Esophagus squamous epithelium (tissue), 5 donors: ENCODE data around the gene HMGCLL1. TPM values are rescaled to one million over a fixed set of nuclear protein-coding genes. Genes with fewer than 3 reads are reported as not detected.

ENCODE experiments used
- DNase-seq: peaks from one replicate; lab custom pipeline; 2025; lab: John Stamatoyannopoulos, UW
- H3K27ac ChIP-seq, 4 donors: fragments of 200-600 bp; sonication (generic); one replicate each; pipeline ENCODE4 v1.5.1; 2016 to 2019; ENCODE audit warnings: mild to moderate bottlenecking in 1 of 4
- H3K27me3 ChIP-seq, 4 donors: fragments of 200-600 bp; sonication (generic); 1 replicate in 3 of 4; 2 replicates in 1 of 4; pipeline versions ENCODE4 v1.5.1 to v1.6.0; 2017 to 2021; ENCODE audit warnings: antibody characterized with exemption in 1 of 4
- H3K36me3 ChIP-seq, 3 donors: fragments of 200-600 bp; sonication (generic); one replicate each; pipeline ENCODE4 v1.5.1; 2016 to 2019
- H3K4me1 ChIP-seq, 3 donors: fragments of 200-600 bp; sonication (generic); one replicate each; pipeline ENCODE4 v1.5.1; 2017 to 2019
- H3K4me3 ChIP-seq, 4 donors: fragments of 200-600 bp; sonication (generic); 1 replicate in 3 of 4; 2 replicates in 1 of 4; pipeline ENCODE4 v1.5.1; 2016 to 2019; ENCODE audit warnings: mild to moderate bottlenecking in 2 of 4, moderate library complexity in 1 of 4
- H3K9me3 ChIP-seq, 3 donors: fragments of 200-600 bp; sonication (generic); one replicate each; pipeline ENCODE4 v1.5.1; 2016 to 2019
- CTCF ChIP-seq, 6 experiments: fragments of 450-650 bp in 4 of 6; fragments of 200-600 bp in 2 of 6; sonication (generic) in 2 of 6; IDR thresholded peaks; one replicate each; pipeline ENCODE4 v1.5.1; 2016 to 2019; ENCODE audit warnings: antibody characterized with exemption in 6 of 6, mild to moderate bottlenecking in 4 of 6, moderate library complexity in 4 of 6
- POLR2A ChIP-seq, 4 donors: fragments of 450-650 bp; IDR thresholded peaks; one replicate each; pipeline ENCODE4 v1.6.1; 2017; ENCODE audit warnings: antibody characterized with exemption in 4 of 4, mild to moderate bottlenecking in 4 of 4, moderate library complexity in 3 of 4
- WGBS, 2 donors: methylation state at CpG; one replicate each; pipeline ENCODE4 v1.1.5; 2018; 5-methylcytosine and 5-hydroxymethylcytosine counted together
- intact Hi-C: fragments of 100-400 bp; cut with DNase I; formaldehyde crosslinking; loops from one replicate; pipeline ENCODE4 v1.15.0; 2022
- total RNA-seq, 4 donors: library from RNA; depleted of rRNA; stranded (reverse); fragments of >200 nt; gene quantifications; one replicate each; pipeline ENCODE4 v1.1.0, GENCODE V29; 2016
- donor health status: DM: yes; HTN: yes; CAD: no.

HMGCLL1 gene
- total RNA-seq, 4 donors from 2014 or later, result 0.47 to 0.76 (median 0.61) TPM; not detected in 1

- intact Hi-C loops, result no loop called here
- DNase-seq, result no peak
- H3K4me3 ChIP-seq, result no peak overlapping the region
- no peaks in the 10 kb centered on the region for H3K4me1 ChIP-seq
- 67 to 69% methylated on average over 3 of the region's 3 CpGs for WGBS, 2 donors
- H3K9me3 ChIP-seq, result no peaks in the 10 kb centered on the region
- TF ChIP-seq POLR2A (IDR thresholded peaks at IDR 0.05) (no peak), CTCF (IDR thresholded peaks at IDR 0.05) (no peak)
- H3K36me3 ChIP-seq, result no peaks in the 10 kb centered on the region
- no peaks in the 10 kb centered on the region for H3K27me3 ChIP-seq
- H3K27ac ChIP-seq, result no peak overlapping the region
Observed at GRCh38 chr6:55497694-55498093, 81.3 kb downstream of the HMGCLL1 start.

- intact Hi-C loops, result no loop called here
- TF ChIP-seq CTCF (IDR thresholded peaks at IDR 0.05) (no peak), POLR2A (IDR thresholded peaks at IDR 0.05) (no peak)
- DNase-seq, result no peak
- Histone ChIP-seq H3K4me1 (no peaks in the 10 kb centered on the region), H3K9me3 (no peaks in the 10 kb centered on the region), H3K36me3 (no peaks in the 10 kb centered on the region), H3K4me3 (no peak overlapping the region), H3K27me3 (no peaks in the 10 kb centered on the region), H3K27ac (no peak overlapping the region)
- WGBS, 2 donors, result 75 to 100% methylated on average over 1 of the region's 1 CpG
Observed at GRCh38 chr6:55496201-55496600, 82.8 kb downstream of the HMGCLL1 start.

GRCh38 chr6:55495277-55495676 lies 83.7 kb downstream of the HMGCLL1 start:
- no peak for TF ChIP-seq POLR2A (IDR thresholded peaks at IDR 0.05)
- no peak for TF ChIP-seq CTCF (IDR thresholded peaks at IDR 0.05)
- Histone ChIP-seq H3K27ac (no peak overlapping the region), H3K27me3 (no peaks in the 10 kb centered on the region), H3K4me1 (no peaks in the 10 kb centered on the region), H3K4me3 (no peak overlapping the region), H3K9me3 (no peaks in the 10 kb centered on the region), H3K36me3 (no peaks in the 10 kb centered on the region)
- no peak for DNase-seq
- intact Hi-C loops, result no loop called here
- 32 to 62% methylated on average over 3 of the region's 3 CpGs for WGBS, 2 donors

GRCh38 chr6:55494411-55494810 lies 84.6 kb downstream of the HMGCLL1 start:
- Histone ChIP-seq H3K4me3 (no peak overlapping the region), H3K4me1 (no peaks in the 10 kb centered on the region), H3K27me3 (no peaks in the 10 kb centered on the region), H3K9me3 (no peaks in the 10 kb centered on the region), H3K36me3 (no peaks in the 10 kb centered on the region), H3K27ac (no peak overlapping the region)
- TF ChIP-seq CTCF (IDR thresholded peaks at IDR 0.05) (no peak), POLR2A (IDR thresholded peaks at IDR 0.05) (no peak)
- 18 to 27% methylated on average over 2 of the region's 2 CpGs for WGBS, 2 donors
- intact Hi-C loops, result no loop called here
- no peak for DNase-seq

- Histone ChIP-seq H3K36me3 (no peaks in the 10 kb centered on the region), H3K27me3 (no peaks in the 10 kb centered on the region), H3K4me3 (no peak overlapping the region), H3K9me3 (no peaks in the 10 kb centered on the region), H3K27ac (no peak overlapping the region), H3K4me1 (no peaks in the 10 kb centered on the region)
- WGBS, 2 donors, result 85 to 97% methylated on average over 4 of the region's 4 CpGs
- intact Hi-C loops, result no loop called here
- TF ChIP-seq CTCF (IDR thresholded peaks at IDR 0.05) (no peak), POLR2A (IDR thresholded peaks at IDR 0.05) (no peak)
- no peak for DNase-seq
Observed at GRCh38 chr6:55492259-55492658, 86.7 kb downstream of the HMGCLL1 start.
